Eye (tissue), 1 donor: ENCODE results near the gene PPP6R2.

Experiments used
- DNase-seq: peaks from one replicate; pipeline ENCODE4 v3.0.0-alpha.2; 2015

The PPP6R2 gene

DNA sequence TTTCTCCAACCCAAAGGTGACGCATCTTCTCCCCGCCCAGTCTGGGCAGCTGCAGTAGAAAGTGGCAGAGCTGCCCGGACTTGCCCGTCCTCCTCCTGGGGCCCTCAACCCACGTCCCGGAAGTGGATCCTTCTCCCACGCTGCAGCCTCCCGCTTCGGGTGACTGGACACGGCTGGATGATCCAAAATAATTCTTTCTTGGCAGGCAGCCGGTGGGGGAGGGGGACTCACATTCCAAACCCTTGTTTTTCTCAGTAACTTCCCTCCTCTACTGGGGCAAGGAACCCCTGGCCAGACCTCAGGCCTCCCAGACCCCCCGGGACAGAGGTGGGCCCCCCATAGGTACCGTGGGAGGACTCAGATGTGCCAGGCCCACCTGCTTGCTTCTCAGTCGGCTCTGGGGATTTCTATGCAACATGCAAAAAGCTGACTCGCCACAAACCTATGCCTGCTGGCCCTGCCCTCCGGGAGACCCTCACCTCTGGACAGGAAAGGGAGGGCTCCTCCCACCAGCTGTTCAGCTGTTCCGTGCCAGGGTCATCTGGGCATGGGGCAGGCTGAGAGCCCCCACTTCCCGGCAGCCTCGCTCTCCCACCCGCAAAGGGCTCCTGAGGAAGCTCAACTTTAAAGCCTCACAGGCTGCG is 37.1 kb upstream of the PPP6R2 start:
- peak; percentile 88 for DNase-seq

DNA sequence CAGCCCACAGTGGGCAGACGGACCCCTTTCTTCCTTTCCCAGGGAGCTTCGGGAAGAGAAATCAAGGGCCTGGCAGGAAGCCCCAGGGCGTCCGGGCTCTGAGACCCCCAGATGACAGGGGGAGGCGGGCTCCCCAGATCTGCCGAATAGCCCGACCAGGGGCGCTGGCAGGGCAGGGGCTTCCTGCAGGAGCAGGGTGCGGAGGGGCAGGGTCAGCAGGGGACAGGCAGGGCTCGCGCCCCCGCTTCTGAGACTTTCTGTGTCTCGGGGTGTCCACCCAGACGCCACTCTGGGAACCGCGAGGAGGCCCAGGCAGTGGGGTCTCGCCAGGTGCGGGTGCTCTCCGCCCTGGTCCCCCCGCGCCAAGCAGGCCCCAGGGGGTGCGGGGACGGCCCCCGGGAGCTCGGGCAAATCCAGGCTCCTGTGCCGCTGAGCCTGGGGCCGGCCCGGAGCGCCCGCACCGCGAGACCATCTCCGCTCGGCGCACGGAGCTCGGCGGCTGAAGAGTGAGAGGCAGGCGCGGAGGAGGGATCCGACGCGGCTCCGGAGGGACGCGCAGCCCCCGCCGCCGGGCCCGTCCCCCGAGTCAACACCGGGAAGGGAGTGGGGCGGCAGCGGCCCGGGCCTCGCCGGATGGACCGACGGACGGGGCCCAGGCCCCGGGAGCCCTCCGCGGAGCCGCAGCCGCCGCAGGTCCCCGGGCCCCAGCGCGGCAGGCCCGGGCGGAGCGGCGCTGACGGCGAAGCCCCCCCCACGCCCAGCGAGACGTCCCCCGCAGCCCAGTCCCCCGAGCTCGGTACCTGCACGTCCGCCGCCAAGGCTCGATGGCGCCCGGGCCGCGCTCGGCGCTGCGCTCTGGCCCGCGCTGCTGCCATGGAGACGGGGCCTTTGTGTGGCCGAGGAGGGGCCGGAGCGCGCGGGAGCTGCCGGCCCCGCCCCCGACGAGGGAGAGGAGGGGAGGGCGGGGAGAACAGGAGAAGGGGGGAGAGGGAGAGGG is 36.1 kb upstream of the PPP6R2 start, which contains the start of gene PLXNB2:
PLXNB2 (minus strand) TSS at position 894 of the 997 bp plus-strand sequence. CDS start 17,062 bp downstream, outside the sequence.
- peak; percentile 95 for DNase-seq

DNA sequence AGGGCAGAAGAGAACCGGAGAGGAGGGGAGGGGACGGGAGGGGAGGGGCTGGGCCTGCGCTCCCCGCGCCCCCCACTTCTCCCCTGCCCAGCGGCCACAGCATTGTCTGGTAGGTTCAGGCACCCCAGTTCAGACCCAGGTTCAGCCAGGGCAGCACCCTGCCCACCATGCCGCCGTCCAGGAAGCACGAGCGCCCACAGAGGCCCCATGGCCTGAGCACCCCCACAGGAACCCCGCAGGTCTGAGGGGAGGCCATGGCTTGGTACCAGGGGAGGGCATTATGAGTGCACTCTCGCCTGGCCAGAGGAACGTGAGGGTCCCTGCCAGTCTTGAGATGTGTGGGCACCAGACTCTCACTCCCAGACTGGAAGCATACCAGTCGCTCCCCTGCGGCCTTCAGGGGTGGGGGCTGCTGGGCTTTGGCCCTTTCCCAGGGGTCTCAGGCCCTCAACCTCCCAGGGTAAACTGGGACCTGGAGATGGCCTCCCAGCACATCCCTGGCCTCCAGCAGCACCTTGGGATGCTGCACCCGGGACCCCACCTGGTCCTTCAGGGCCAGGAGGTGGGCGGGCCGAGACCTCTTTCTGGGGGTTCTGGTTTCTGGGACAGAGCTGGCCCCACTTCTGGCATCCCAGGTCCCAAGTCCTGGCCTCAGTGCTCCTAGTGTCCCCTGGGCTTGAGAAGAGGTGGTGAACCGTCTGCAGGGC is 35.1 kb upstream of the PPP6R2 start:
- DNase-seq, result peak; percentile 52

DNA sequence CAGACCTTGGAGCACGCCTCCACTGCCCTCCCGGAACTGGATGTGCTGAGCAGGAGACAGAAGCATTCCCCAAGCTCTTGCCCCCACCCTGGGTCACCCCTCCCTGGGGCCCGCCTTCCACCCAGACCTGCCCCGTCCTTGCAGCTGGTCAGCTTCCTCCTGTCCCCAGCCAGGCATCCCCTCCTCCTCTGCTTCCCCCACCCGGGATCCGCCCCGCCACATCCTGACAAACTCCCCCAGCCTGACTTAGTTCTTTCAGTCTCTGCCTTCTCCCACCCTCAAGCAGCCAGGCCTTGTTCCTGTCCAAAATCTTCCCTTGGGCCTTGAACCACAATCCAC is 34.6 kb upstream of the PPP6R2 start:
- peak; percentile 47 for DNase-seq

DNA sequence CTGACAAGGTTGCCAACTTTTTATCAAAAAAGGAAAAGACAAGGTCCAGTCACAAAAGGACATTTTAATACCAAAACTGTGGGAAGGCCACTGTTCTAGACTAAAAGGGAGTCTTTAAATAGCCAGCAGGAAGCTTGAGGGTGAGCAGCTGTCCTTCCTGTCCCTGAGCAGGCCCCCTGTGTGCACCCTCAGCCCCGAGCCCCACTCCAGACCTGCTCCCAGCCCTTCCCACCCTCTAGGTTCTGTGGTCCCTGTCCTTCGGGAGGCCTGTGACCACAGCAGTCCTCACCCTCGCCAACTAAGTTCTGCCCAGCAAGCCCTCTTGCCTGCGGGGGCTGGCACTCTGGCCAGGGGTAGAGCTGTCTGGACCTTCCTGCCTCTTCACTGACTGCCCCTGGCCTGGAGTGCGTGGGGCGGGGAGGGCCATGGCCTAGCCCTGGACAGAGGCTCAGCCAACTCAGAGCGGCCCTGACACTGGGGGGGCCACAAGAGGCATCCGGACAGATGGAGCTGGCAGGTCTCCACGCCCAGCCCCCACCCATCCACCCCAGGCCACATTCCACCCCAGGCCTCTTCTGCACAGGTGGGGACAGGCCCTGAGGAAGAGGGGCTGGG is 34.0 kb upstream of the PPP6R2 start:
- no peak for DNase-seq

DNA sequence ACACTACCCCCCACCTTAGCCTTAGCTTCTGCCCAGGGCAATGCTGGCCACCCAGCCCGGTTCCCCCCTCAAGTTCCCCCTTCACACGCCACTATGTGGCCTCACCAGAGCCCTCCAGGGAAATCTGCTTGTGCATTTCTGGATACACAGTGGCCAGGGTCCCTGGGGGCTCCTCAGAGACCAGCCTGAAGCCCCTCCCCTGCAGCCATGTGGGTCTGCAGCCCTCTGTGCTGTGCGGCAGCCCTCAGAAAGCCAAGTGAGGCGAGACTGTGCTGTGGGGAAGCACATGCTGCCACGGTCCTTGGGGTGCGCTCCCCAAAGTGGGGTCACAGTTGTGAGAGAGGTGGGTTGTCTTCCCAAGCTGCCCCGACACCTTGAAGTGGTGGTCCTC is 33.5 kb upstream of the PPP6R2 start:
- peak; percentile 47 for DNase-seq

DNA sequence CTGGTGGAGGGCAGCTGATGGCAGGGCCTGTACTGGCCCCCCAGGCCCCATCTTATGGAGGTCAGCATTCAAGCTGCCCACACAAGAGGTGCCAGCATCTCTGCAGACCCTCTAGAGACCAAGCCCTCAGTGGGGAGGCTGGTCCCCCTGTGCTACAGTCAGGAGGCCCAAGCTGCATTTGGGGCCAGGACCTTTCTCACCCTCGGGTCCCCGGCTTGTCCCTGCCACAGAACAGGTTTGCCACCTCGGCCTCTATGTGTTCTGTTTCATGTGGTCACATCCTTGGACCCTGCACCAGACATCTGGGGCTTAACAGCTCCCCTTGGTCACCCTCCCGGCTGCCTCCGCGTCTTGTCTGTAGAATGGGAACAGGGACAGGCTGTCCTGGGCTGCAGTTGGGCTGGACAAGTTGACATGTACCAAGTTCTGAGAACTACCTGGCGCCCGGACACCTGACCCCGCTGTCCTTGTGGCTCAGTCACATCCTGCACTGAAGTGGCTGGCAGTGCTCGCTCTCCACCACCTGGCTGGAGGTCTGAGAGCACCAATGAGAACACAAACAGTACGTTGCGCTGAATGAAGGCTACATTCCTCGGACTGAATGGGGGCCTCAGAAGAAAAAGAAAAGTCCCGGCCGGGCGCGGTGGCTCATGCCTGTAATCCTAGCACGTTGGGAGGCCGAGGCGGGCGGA is 33.0 kb upstream of the PPP6R2 start:
- no peak for DNase-seq

DNA sequence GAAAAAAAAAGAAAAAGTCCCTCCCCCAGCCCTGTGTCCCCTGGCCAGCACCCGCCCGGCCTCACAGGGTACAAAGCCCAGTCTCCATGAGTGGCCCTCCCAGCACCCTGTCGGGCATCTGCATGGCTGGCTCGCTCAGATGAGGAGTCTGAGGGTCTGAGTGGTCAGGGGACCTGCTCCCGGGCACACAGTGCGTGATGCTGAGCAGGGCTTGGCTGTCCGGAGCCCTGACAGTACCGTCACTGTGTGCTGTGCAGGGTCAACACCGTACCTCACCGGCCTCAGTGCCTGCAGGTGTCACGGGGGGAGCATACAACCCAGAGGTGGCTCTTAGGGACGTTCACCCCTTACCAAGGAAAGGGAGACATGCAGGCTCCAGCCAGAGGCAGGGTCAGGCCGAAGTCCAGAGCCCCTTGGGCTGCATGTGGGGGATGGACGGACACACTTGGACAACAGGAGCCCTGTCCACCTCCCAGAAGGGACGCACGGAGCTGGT is 32.1 kb upstream of the PPP6R2 start:
- no peak for DNase-seq

DNA sequence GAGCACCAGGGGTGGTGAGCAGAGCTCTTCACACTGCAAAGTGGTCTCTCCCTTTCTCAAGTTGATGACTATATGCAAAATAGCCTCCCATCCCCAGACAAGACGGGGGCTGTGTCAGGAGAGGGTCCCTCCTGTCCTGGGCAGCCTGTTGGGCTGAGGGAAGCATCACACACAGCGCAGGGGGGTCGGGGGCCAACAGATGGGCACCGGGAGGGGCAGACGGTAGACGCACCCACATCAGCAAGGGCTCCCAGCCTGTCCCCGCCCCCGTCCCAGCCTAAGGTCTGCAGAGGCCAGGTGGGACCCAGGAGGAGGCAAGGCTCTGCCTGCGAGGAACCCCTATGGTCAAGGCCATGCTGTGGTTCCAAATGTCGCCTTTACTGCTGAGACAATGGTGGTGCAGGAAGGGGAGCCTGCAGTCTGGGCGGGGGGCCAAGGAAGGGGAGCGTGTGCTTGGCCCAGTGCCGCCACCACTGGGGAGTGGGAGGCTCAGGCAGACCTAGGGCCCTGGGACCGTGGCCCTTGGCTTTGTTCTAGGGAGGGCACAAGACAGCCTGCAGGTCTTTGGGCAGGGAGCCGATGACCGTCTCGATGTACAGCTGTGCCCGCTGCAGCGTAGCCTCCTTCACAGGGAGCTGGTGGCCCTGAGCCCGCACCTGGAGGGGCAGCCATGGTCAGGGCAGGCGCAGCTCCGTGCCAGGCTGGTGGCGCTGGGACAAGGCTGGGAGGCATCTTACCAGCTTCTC is 31.3 kb upstream of the PPP6R2 start:
- no peak for DNase-seq

DNA sequence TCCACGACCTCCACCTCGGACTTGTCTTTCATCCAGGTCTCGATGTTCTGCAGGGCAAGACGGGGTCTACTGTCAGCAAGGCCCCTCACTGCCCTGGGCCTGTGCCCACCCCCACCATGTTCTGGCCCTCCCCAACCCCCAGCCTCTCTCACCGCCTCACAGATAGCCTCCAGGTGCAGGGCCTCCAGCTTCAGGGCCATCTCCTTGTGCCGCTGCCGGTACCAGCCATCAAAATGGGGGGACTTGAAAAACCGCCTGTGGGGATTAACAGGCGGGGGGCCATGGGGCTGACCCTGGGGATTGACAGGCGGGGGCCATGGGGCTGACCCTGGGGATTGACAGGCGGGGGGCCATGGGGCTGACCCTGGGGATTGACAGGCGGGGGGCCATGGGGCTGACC is 30.8 kb upstream of the PPP6R2 start:
- DNase-seq, result no peak

DNA sequence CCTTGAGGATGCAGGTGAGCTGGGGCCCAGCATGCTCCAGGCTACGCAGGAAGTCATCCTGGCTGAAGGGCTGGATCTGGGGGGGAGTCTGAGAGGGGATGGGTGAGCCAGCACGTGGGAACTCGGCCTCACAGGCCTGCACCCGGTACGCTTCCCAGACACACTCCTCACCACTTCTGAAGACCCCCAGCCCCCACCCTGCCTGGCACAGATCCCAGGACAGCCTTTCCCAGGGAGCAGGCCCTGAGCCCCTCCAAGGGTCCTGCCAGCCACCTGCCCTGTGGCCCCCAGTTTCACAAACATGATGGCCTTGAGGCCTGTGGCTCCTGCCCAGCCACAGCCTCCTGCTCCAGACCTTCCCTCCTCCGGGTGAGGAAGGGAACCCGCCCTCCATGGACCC is 30.1 kb upstream of the PPP6R2 start:
- DNase-seq, result no peak

DNA sequence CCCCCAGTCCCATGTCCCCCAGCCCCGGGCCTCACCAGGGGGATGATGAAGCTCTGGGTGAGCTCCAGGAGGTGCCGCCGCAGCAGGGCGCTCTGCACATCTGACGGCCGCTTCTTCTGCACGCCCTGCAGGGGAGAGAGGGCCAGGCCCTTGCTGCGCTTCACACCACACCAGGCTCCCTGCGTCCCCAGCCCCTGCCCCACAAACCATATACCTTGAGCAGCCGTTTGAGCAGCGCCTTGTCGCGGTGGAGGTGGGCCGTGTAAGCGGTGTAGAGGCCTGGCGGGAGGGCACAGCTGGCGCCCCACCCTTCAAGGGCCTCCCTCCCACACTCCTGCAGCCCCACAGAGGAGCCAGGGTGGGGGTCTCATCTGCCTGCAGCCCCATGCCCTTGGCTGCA is 29.5 kb upstream of the PPP6R2 start:
- DNase-seq, result no peak

DNA sequence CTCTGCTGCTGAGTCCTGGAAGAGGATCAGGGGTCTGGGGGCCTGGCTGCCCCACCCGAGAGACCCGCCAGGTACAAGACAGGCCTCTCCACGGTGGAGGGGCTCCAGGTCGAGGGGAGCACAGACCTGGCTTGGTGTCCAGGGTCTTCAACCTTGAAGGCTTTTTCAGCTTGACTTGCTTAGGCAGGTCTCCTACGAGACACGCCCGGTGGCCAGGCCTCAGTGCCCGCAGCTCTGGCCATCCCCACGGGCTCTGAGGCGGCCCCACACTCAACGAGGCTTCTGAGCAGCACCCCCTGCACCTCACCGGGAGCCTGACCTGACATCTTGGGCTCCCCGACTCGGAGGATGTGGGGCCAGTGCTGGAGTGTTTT is 29.1 kb upstream of the PPP6R2 start:
- no peak for DNase-seq

DNA sequence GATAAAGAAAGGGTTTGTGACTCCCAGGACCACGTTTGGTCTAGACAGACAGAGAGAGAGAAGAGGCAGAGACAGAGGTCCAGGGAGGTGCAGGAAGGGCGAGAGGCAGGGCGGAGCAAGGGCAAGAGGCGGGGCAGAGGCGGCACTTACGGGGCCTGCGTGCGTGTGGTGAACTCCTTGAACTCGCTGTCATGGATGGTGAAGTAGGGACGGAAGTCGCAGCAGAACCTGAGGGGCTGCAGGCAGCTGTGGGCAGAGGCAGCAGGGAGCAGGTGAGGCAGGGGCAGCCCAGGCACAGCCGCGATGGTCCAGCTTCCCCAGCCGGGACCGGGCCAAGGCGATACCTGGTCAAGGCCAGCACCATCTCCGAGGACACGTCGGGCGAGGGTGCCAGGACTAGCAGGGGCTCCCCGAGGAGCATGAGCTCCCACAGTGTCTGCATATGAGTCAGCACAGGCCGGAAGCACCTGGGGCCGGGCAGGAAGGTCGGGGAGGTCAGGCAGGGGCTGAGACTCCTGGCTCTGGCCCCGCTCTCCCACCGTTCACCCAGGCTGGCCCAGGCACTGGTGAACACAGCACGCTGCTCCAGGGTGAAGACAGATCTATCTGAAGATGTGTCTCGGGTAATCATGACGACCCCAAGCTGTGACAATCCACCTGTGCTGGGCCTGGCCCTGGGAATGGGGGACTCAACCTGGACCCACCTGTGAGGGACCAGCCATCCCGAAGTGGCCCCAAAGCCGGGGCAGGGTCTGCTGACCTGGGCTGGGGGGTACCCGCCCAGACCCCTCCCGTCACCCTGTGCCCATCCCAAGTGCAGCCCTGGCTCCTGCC is 28.5 kb upstream of the PPP6R2 start:
- no peak for DNase-seq

DNA sequence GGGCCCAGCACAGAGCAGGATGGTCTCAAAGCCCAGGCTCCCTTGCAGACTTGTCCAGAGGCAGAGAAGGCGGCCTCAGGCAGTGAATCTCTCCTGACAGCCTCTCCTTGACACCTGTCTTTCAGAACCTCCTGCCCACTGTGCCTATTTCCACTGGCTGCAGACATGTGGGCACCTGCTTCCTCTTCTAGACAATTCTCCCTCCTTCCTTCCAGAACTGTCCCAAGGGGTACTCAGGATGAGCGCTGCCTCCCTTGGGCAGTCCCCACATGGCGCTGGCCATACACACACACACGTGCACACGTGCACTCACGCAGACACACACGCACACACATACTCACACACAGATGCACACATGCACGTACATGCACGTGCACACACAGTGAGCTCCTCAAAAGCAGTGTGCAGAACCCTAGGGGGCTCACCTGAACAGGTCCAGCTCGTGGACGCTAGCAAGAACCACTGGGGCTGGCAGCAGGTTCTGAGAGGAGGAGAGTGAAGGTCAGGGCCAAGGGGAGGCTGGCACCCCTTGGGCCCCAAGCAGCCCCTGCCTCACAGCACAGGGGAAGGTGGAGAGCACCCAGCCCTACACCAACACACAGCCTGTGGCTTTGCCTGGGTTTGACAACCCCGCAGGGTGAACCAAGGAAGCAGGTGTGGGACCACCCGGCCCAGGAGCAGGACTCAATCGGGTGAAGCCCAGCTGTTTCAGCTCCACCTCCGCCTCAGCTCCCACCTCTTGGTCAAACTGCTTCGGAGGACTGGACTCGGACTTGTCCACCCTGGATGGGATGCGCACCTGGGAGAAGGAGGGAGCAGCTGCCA is 27.6 kb upstream of the PPP6R2 start:
- DNase-seq, result no peak

DNA sequence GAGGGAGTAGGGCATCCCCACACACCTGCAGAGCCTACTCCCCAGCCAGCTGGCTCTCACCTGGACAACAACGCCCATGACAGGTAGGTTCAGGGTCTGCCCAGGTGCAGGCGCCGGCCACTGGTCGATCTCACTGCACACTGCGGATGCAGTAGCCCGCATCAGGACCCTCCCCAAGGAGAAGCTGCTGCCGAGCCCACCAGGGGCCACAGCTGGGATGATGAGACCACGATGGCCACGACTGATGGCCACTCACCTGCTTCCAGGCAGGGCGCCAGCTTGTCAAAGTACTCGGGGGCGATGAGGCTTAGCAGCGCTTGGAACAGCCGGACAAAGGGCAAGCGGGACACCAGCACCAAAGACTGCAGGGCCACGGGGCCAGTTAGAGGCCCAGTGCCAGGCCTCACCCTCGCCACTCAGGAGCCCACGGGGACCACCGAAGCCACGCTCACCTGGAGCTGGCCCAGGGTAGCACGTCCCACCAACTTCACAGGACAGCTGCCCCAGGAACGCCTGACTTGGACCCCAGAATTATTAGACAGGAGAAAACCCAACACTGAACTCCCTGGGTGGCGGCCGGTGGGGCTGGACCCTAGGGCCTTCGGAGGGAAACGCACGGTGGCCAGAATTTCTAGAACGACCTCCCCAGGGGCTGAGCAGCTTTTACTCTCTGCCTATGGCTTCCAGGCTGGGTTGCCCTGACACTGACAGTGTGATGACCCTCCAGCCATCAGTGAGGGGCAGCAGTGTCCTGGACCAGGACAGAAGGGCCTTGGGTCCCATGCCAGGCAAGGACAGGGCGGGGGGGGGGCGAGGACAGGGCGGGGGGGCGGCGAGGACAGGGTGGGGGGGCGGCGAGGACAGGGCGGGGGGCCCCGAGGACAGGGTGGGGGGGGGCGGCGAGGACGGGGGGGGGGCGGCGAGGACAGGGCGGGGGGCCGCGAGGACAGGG is 26.7 kb upstream of the PPP6R2 start:
- no peak for DNase-seq

DNA sequence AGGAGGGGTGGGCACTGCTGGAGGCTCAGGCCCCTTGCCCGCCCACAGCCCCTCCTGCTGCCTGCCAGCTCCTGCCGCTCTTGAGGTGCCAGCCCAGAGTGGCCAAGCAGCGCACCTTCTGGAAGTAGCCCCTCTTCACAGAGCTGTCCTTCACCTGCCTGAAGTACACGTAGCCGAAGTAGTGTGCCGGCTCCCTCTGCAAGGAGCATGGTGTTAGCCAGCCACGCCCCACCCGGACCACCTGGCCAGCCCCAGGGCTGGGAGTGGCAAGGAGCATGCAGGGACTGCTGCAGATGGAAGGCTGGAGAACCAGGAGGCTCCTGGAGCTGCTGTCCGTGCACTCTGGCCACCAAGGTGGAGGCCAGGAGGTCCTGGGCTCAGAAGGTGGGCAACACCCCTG is 25.9 kb upstream of the PPP6R2 start:
- DNase-seq, result no peak

DNA sequence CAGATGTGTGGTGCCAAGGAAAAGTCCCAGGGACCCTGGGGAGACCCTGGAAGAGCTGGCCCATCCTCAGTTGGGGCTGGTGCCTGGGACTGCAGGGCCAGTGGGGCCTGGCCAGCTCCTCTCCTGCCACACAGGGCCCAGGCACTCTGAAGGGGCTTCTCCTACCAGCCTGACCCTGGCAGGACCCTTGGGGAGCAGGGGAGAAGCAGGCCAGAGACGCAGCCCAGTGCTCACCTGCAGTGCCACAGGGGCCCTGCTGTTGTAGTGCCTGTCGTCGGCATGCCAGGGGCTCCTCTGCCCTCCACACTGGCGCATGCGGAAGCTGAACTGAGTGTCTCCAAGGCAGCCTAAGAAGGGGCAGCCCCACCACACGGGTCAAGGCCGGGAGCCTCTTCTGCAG is 25.5 kb upstream of the PPP6R2 start:
- no peak for DNase-seq

DNA sequence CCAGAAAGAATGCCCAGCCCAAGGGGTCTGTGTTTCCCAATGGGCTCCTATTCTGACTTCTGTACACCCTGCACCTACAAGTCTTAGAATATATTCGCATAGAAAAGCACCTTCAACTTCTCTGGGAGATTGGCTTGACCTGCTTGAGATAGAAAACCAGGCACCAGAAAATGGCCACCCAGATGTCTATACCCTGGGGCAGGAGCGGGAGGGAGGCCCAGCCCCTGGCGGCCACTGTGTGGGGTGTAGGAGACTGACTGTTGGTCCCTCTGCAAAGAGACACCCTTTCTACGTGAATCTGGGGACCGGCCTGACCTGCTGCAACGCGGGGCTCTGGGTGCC is 24.8 kb upstream of the PPP6R2 start:
- no peak for DNase-seq
